HG02840 (cell line): ENCODE measurements around the gene TTC22.
"Not testable (repeated sequence)": the region's sequence is repeated elsewhere in the genome, so short reads cannot be mapped to it uniquely, and the experiment has no call there.

Experiments
- ATAC-seq: cut with Tn5 transposase; IDR thresholded peaks from one replicate; pipeline ENCODE4 v1.9.1; 2021; ENCODE audit warnings: mild to moderate bottlenecking, moderate library complexity, moderate number of reproducible peaks; ENCODE audit not compliant: unreplicated experiment, low FRiP score

The TTC22 gene

DNA sequence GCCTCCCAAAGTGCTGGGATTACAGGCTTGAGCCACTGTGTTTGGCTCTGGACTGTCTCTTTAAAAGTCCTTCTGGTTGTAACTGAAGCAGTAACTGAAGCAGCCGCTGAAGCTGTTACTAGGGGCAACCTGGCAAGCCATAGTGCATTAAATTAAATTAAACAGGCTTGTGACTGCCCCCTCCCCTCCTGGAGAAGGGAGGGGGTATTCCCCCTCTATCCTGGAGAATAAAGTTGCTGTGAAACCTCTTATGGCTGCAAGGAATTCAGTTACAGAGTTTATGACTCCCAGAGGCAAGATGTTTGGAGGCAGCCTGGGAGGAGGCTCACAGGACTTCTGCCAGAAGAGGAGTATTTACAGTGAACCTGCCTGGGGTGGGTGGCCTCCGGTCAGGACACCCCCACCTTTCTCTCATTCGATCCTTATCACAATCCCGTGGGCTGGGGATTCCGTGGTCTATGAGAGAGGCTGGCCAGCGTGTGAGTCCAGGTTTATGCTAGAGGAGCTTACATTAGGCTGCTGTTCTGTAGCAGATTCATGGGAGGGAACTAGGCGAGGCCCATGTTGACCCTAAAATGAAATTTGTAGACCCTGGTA lies 8.3 kb downstream of the TTC22 start:
- no peak for ATAC-seq

GRCh38 chr1:54791880-54792522 lies 9.1 kb downstream of the TTC22 start:
- no peak for ATAC-seq

DNA sequence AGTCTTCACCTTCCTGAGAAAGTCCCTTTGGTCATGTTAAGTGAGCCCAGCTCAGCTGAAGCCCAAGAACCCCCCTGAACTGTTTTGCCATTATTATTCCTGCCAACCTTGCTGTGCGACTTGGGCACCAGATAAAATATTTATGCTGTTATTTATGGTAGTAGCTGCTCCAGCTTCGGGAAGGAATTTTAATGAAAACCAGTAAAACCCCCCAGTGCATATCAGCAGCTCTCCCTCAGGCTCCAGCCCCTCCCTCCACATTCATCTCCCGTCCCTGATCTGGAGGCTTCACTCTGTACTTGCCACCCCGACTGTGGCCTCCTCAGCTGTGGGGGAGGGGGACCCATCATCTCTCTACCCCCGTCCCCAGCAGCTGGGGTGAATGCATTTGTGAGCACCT lies 12.7 kb downstream of the TTC22 start:
- ATAC-seq: no peak

DNA sequence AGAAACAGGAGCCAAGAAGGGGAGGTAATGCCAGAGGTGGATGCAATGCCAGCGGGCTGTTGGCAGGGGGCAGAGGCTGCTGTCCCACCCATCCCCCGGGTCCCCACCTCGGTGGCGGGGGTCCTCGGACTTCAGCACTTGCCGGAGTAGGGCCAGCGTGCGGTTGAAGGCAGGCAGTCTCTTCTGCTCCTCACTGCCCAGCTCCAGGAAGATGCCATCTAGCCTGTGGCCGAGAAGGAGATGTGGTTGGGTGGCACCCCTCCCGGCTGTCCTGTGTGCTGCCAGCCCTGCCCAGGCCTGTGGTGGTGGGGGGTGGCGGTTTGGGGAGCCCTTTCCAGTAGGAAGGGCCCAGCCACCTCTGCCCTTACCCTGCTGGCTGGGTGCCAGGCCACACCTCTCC lies 13.5 kb downstream of the TTC22 start:
- no peak for ATAC-seq

DNA sequence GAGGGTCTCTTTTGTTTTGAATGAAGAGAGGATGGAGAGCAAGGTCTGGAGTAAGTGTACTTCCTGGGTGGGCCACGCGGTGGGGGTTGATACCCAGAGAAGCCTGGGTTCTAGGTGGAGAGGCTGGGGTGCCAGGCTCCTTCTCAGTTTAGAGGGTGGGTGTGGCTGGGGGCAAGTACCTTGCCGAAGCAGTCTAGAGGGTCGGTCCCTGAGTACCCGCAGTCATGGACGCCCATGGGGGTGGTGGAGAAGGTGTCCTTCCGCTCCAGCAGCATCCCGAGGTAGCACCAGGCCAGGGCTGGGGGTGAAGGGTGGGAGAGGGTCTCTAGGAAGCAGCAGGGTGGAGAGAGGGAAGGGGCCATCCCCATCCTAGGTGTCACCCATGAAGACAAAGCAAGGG lies 14.3 kb downstream of the TTC22 start:
- ATAC-seq: no peak

GRCh38 chr1:54784066-54784465 lies 17.1 kb downstream of the TTC22 start:
- no peak for ATAC-seq

DNA sequence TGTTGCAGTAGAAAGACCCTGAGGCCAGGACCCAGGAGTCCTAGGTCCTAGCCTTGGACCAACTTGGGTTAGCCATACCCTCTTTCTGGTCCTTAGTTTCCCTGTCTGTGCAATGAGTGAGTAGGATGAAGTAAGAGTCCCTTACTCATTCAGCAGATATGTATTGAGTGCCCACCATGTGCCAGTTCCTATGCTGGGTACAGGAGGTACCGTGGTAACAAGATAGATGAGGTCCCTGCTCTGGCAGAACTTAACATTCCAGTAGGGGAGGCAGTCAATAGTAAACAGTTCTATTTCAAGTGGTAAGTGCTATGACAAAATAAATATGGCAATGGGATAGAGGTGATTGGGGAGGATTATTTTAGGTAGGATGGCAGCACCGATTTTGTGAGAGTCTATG lies 18.5 kb downstream of the TTC22 start:
- no peak for ATAC-seq

DNA sequence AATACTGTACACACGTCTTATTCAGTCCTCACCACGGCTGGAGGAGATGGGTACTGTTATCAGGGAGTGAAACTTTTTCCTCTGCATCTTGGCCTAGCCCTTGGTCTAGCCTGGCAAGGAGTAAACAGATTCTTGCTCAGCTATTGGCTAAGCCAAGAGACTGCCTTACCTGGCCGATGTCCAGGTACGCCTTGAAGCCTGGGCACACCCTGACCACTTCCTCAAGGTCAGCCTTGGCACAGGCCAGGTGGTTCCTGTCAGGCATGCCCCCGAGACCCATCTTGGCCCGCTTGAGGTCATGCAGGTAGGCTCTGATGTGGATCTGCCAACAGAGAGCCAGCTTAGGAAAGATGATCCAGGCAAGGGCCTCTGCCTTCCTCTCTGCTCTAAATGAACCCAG lies 19.0 kb downstream of the TTC22 start:
- no peak for ATAC-seq

DNA sequence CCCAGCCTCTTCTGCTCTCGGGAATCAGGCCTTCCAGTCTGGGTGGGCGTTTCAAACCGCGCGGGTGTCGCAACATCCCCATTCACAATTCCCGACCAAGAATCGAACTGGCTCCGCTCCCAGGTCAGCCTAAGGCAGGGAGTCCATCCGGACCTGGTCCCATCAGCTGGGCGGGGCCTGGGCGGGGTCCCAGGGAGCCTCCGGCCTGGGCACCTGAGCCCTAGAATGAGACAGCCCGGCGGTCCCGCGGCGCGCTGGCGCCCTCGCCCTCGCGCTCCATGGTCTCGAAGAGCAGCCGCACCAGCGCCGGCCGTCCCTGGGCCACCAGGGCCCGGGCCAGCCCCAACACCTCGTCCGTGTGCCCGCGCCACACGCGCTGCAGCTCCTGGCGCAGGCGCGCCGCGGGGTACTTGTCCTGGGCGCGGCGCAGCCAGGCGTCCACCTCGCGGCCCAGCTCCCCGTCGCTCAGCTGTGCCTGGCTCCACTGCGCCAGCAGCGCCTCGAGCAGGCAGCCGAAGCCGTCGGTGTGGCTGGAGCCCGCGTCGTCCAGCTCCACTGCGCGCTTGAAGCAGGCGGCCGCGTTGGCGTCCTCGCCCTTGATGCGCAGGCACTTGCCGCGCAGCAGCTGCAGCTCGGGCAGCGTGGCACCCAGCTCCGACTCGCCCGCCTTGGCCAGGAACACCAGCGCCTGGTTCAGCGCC lies 19.9 kb downstream of the TTC22 start:
- no peak for ATAC-seq

DNA sequence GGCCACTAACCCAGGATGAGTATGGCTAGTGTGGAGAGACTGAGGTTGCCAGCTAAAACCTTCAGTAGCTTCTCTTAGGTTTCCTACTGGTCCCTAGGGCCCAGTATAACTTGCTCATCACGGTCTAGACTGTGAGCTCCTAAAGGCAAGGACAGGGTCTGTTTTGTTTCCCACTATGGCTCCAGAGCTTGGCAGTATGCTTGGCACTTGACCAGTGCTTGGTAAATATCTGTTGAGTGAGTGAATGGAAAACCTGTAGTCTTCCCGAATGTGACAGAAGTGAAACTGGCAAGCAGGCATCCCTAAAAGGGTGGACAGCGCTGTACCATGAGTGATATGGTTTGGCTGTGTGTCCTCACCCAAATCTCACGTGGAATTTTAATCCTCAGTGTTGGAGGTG lies 23.7 kb downstream of the TTC22 start:
- no peak for ATAC-seq

- ATAC-seq: no peak
Observed at GRCh38 chr1:54777011-54777410, 24.1 kb downstream of the TTC22 start.

- ATAC-seq: not testable (repeated sequence)
Observed at GRCh38 chr1:54775828-54776721, 25.0 kb downstream of the TTC22 start.

- no peak for ATAC-seq
Observed at GRCh38 chr1:54774820-54775498, 26.2 kb downstream of the TTC22 start.

- ATAC-seq: no peak
Observed at GRCh38 chr1:54772951-54773350, 28.2 kb downstream of the TTC22 start.

- ATAC-seq: no peak
Observed at GRCh38 chr1:54768093-54768492, 33.0 kb downstream of the TTC22 start.

DNA sequence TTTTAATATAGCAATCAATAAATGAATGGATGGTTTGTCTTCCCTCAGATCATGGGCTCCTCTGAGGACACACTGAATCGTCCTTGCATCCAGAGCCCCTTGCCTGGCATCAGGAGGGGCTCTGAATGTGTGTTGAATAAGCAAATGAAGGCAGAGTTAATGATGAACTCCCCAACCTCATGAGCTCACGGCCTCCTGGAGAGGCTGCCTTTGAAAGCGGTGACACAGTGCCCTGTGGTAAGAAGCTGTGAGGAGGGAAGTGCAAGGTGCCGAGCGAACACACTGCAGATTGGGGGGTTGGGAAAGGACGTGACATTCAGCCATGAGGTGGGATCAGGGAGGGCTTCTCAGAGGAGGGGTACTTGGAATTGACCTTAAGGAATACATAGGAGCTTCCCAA lies 33.6 kb downstream of the TTC22 start:
- no peak for ATAC-seq

DNA sequence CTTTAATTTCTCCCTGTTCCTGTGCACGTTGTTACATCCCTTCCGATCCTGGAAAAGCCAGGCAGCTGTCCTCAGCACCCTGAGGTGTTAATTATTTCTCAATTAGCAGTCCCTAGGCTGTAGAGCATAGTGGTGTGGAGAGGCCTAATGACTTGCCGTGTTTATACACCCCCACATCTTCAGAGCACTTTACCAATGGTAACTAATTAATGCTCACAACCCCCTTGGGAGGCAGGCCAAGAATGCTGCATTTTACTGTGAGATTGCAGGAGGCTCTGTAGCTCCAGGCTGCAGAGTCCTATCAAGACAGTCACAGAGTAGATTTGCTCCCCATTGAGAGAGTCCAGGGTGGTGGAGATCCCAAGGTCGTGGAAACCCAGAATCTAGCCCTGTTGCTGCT lies 34.4 kb downstream of the TTC22 start:
- no peak for ATAC-seq

- ATAC-seq: peak; percentile 2
Observed at GRCh38 chr1:54764922-54765561, 36.1 kb downstream of the TTC22 start.

DNA sequence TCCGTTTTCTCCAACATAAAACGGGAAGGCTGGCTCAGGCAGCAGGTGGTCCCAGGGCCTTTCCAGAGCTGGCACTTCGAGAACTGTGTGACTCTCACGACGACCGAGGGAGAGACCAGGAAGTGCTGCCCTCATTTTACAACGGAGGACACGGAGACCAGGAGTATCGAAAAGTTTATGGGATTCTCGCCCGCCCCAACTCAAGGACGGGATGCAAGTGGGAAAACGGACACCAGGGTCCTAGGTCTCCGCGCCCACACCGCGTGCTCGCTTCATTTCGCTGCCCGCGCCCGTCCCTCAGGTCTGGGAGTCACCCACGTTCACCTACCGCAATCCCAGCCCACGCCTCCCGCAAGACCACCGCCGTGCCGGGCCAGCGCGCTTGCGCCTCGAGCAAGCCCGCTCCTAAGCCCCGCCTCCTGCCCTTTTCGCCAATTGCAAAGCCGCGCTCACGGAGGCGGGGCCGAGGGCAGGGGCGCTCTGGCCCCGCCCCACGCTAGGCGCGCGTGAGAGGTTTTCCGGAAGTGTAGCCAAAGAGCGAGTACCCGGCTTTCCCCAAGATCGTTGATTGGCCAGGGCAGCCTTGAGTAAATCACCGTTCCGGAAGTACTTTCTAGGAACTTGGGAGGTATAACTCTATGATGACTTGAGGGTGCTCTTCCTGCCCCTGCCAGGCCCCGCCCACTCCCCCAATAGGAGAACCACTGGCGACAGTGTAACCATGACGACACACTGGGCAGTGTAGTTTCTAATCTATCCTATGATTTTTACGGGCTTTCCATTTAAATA lies 36.8 kb downstream of the TTC22 start, which contains the start of gene PARS2:
PARS2 (minus strand) TSS at position 391 of the 789 bp plus-strand sequence. CDS start 5,362 bp downstream, outside the sequence.
- peak; percentile 97 for ATAC-seq
